ENCODE data around the gene RBFA. TPM values are rescaled to one million over a fixed set of nuclear protein-coding genes. Genes with fewer than 3 reads are reported as not detected.

RBFA gene
- polyA plus RNA-seq, 3 donors from 2014 or later = 7.2 to 10.3 (median 7.6) TPM

GRCh38 chr18:80067321-80067720 is 33.1 kb downstream of the RBFA start:
- Mint-ChIP-seq H3K9me3 (peaks cover 0 to 3% (median 0%) of the 10 kb centered on the region in 6 donors), H3K27ac (no peak overlapping the region), H3K4me3 (no peak overlapping the region), H3K4me1 (no peaks in the 10 kb centered on the region), H3K27me3 (ENCODE audit: low read depth in 3 of 3) (peaks cover 0 to 2% (median 2%) of the 10 kb centered on the region in 3 donors), H3K36me3 (no peaks in the 10 kb centered on the region)
- no peak for DNase-seq

DNA sequence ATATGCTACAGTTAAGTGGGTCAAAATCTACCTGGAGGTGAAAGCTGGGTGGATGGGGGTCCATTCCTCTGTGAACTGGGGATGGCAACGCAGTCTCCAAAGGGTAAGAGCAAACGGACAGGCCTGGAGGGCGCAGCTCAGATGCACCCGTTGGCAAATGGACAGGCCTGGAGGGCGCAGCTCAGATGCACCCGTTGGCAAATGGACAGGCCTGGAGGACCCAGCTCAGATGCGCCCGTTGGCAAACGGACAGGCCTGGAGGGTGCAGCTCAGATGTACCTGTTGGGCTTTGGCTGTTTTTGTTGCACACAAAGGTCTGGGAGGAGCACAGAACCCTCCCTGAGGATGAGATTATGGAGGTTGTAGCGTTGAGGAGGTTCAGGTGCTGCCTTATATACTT is 33.7 kb downstream of the RBFA start:
- no peaks in the 10 kb centered on the region for H3K4me1 Mint-ChIP-seq
- peaks cover 0 to 2% (median 0%) of the 10 kb centered on the region in 6 donors for H3K9me3 Mint-ChIP-seq
- no peak for DNase-seq
- H3K36me3 Mint-ChIP-seq = no peaks in the 10 kb centered on the region
- H3K27me3 Mint-ChIP-seq (ENCODE audit: low read depth in 3 of 3) = peaks cover 0 to 2% (median 2%) of the 10 kb centered on the region in 3 donors
- no peak overlapping the region for H3K4me3 Mint-ChIP-seq
- H3K27ac Mint-ChIP-seq = no peak overlapping the region

DNA sequence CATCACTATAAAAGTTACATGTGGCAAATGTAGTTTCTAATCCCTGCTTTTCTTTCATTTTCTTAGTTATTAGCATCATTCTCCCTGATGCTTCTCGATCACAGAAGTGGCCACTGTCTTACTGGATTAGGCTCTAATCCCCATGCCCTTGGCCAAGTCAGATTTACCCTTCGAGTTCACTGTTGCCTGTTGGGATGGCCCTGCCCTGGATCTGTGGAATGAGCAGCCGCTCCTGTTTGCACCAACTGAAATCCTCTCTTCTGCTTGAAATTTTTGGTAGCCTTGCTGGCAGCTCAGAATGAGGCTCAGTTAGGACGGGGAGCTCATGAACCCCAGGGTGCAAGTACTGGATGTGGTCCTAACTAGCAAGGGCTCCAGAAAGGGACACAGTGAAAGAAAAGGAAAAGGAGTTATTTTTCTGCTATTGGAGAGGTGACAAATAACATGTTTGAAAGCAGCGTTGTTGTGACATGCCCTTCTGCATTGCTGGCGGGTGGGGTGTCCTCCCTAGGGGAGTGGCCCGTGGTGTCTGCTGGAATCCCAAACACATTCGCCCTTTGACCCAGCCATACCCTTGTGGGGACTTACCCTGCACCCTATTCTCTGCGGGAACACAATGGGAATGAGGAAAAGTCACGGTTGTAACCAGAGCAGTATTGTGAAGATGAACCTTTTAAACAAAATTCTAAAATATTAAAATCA is 34.5 kb downstream of the RBFA start:
- no peak overlapping the region for H3K4me3 Mint-ChIP-seq
- peaks cover 0 to 2% (median 0%) of the 10 kb centered on the region in 6 donors for H3K9me3 Mint-ChIP-seq
- DNase-seq = no peak
- no peak overlapping the region for H3K27ac Mint-ChIP-seq
- no peaks in the 10 kb centered on the region for H3K4me1 Mint-ChIP-seq
- no peaks in the 10 kb centered on the region for H3K36me3 Mint-ChIP-seq
- peaks cover 0 to 2% (median 2%) of the 10 kb centered on the region in 3 donors for H3K27me3 Mint-ChIP-seq (ENCODE audit: low read depth in 3 of 3)

GRCh38 chr18:80070825-80071224 is 36.6 kb downstream of the RBFA start:
- Mint-ChIP-seq H3K27me3 (ENCODE audit: low read depth in 3 of 3) (peaks cover 0 to 2% (median under 1%) of the 10 kb centered on the region in 3 donors), H3K4me3 (no peak overlapping the region), H3K4me1 (no peaks in the 10 kb centered on the region), H3K36me3 (no peaks in the 10 kb centered on the region), H3K9me3 (peaks cover 0 to 2% (median 0%) of the 10 kb centered on the region in 6 donors), H3K27ac (no peak overlapping the region)
- no peak for DNase-seq

DNA sequence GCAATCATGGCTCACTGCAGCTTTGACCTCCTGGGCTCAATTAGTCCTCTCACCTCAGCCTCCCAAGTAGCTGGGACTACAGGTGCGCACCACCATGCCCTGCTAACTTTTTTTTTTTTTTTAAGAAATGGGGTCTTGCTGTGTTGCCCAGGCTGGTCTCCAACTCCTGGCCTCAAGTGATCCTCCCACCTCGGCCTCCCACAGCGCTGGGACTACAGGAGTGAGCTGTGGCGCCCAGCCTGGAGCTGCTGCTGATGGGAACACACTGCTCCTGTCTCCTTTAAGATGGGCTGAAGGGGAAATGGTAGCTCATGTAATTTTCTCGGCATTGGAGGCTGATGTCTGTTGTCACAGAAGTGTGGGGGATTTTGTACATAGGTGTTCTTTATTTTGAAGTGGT is 39.9 kb downstream of the RBFA start:
- Mint-ChIP-seq H3K4me1 (no peaks in the 10 kb centered on the region), H3K4me3 (no peak overlapping the region), H3K27ac (no peak overlapping the region), H3K27me3 (ENCODE audit: low read depth in 3 of 3) (no peaks in the 10 kb centered on the region), H3K36me3 (no peaks in the 10 kb centered on the region), H3K9me3 (peaks cover 0 to 2% (median 0%) of the 10 kb centered on the region in 6 donors)
- no peak for DNase-seq

DNA sequence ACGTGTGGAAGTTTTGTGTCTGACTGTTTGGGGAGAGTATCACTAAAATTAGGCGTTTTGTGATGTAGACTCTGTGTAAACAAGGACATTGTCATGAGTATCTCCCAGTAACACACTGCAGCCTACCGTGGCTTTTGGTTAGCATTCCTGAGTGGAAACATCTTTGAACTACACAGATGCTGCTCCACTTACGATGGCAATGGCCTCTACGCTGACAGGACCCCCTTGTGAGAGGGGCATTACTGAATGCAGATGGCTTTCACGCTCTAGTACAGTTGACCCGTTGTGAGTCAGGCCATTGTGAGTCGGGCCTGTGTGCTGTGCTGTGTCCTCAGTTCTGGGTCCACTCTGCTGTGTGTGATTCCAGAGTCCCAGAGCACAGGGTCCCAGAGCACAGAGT is 40.5 kb downstream of the RBFA start:
- Mint-ChIP-seq H3K4me1 (no peaks in the 10 kb centered on the region), H3K27me3 (ENCODE audit: low read depth in 3 of 3) (no peaks in the 10 kb centered on the region), H3K27ac (no peak overlapping the region), H3K9me3 (peaks cover 0 to 2% (median 0%) of the 10 kb centered on the region in 6 donors), H3K4me3 (no peak overlapping the region), H3K36me3 (no peaks in the 10 kb centered on the region)
- no peak for DNase-seq

DNA sequence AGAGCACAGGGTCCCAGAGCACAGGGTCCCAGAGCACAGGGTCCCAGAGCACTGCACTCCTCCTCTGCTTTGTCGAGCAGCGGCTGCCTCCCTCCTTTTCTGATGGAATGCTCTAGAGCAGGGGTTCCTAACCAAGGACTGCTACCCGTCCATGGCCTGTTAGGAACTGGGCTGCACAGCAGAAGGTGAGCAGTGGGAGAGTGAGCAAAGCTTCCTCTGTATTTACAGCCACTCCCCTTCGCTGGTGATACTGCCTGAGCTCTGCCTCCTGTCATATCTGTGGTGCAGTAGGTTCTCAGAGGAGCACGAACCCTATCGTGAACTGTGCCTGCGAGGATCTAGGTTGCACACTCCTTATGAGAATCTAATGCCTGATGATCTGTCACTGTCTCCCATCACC is 41.7 kb downstream of the RBFA start:
- peaks cover 0 to 4% (median 0%) of the 10 kb centered on the region in 3 donors for H3K27me3 Mint-ChIP-seq (ENCODE audit: low read depth in 3 of 3)
- no peaks in the 10 kb centered on the region for H3K36me3 Mint-ChIP-seq
- H3K9me3 Mint-ChIP-seq = peaks cover 0 to 2% (median 0%) of the 10 kb centered on the region in 6 donors

GRCh38 chr18:80076379-80076778 is 42.1 kb downstream of the RBFA start:
- H3K4me3 Mint-ChIP-seq = no peak overlapping the region
- no peak for DNase-seq
- H3K4me1 Mint-ChIP-seq = no peaks in the 10 kb centered on the region
- no peak overlapping the region for H3K27ac Mint-ChIP-seq
- H3K27me3 Mint-ChIP-seq (ENCODE audit: low read depth in 3 of 3) = peaks cover 0 to 7% (median 0%) of the 10 kb centered on the region in 3 donors
- H3K9me3 Mint-ChIP-seq = peaks cover 0 to 2% (median 0%) of the 10 kb centered on the region in 6 donors
- no peaks in the 10 kb centered on the region for H3K36me3 Mint-ChIP-seq

More for the DNA sequence above, 41.7 kb downstream of the RBFA start:
- no peak overlapping the region for H3K4me3 Mint-ChIP-seq
- no peaks in the 10 kb centered on the region for H3K4me1 Mint-ChIP-seq
- H3K27ac Mint-ChIP-seq = no peak overlapping the region
- no peak for DNase-seq

- H3K27me3 Mint-ChIP-seq (ENCODE audit: low read depth in 3 of 3) = peaks cover 0 to 16% (median 0%) of the 10 kb centered on the region in 3 donors
- DNase-seq = no peak
- H3K4me1 Mint-ChIP-seq = no peaks in the 10 kb centered on the region
- no peaks in the 10 kb centered on the region for H3K36me3 Mint-ChIP-seq
- no peak overlapping the region for H3K27ac Mint-ChIP-seq
- peaks cover 0 to 2% (median 0%) of the 10 kb centered on the region in 6 donors for H3K9me3 Mint-ChIP-seq
- no peak overlapping the region for H3K4me3 Mint-ChIP-seq
Observed at GRCh38 chr18:80077873-80078272, 43.6 kb downstream of the RBFA start.

Other genes with a start within 250 kb of the RBFA start
- gene KCNG2, start 236.5 kb upstream of the RBFA start, polyA plus RNA-seq = not detected
- gene SLC66A2, start 82.8 kb upstream of the RBFA start, polyA plus RNA-seq = 10 to 100 TPM in 2 of 3 donors, 1 to 10 TPM in 1; 9.0 to 16.5 (median 11.8) TPM
- gene HSBP1L1, start 69.8 kb upstream of the RBFA start, polyA plus RNA-seq = 10 to 100 TPM in 1 of 3 donors, 1 to 10 TPM in 2; 4.2 to 11.8 (median 9.8) TPM
- 100 to 1,000 TPM; 209 to 330 (median 248) TPM for gene TXNL4A, start 45.9 kb upstream of the RBFA start, polyA plus RNA-seq
- 1 to 10 TPM; 3.6 to 7.2 (median 5.2) TPM for gene ADNP2, start 74.8 kb downstream of the RBFA start, polyA plus RNA-seq
- under 1 TPM in 2 of 3 donors, not detected in 1; 0.06 to 0.34 TPM for gene PARD6G, start 213.1 kb downstream of the RBFA start, polyA plus RNA-seq